ENCODE data around the gene GHITM. TPM values are rescaled to one million over a fixed set of nuclear protein-coding genes. Genes with fewer than 3 reads are reported as not detected.

GHITM gene
- total RNA-seq, 1 experiment from 2014 or later, result 127 TPM

GRCh38 chr10:84193846-84194423, 54.6 kb downstream of the GHITM start:
- Histone ChIP-seq H3K4me3 (ENCODE audit: low read depth, low read length, poor library complexity, severe bottlenecking) (peak overlapping the region; percentile 36), H3K27me3 (replicated peaks; ENCODE audit: insufficient read depth, low read depth, low read length, poor library complexity) (peaks cover 82% of the 10 kb centered on the region), H3K4me1 (ENCODE audit: insufficient read depth, low read length, poor library complexity, severe bottlenecking) (no peaks in the 10 kb centered on the region), H3K36me3 (ENCODE audit: insufficient read depth, low read length, poor library complexity, severe bottlenecking) (no peaks in the 10 kb centered on the region), H3K27ac (ENCODE audit: low read depth, low read length, poor library complexity, severe bottlenecking) (no peak overlapping the region), H3K9me3 (ENCODE audit: low read depth, low read length, poor library complexity, severe bottlenecking) (no peaks in the 10 kb centered on the region)
- BruUV-seq (replicated peaks), result no TSS peak
- no peak for DNase-seq (ENCODE audit: low spot score)
- ChIA-PET CTCF (no interaction called here), POLR2A (ENCODE audit: low non-redundant PET) (no interaction called here)
- TF ChIP-seq CTCF (conservative IDR thresholded peaks at IDR 0.05; ENCODE audit: low read depth, low read length), result no peak
- TF ChIP-seq EZH2 (IDR thresholded peaks at IDR 0.05; ENCODE audit: borderline replicate concordance, low read depth, low read length, poor library complexity, severe bottlenecking), result no peak
- intact Hi-C loops (cut with micrococcal nuclease; ENCODE audit: unreplicated experiment), result no loop called here

- intact Hi-C loops (cut with micrococcal nuclease; ENCODE audit: unreplicated experiment), result no loop called here
These were observed 55.2 kb downstream of the GHITM start, which contains the start of gene CDHR1 for GRCh38 chr10:84194424-84195043. CDHR1 (plus strand) TSS chr10:84194537; CDS start chr10:84194761, 224 bp downstream.

GRCh38 chr10:84195044-84195830, 55.9 kb downstream of the GHITM start:
- intact Hi-C loops (cut with micrococcal nuclease; ENCODE audit: unreplicated experiment), result no loop called here
- no peaks in the 10 kb centered on the region for H3K4me1 ChIP-seq (ENCODE audit: insufficient read depth, low read length, poor library complexity, severe bottlenecking)
- peaks cover 87% of the 10 kb centered on the region for H3K27me3 ChIP-seq (replicated peaks; ENCODE audit: insufficient read depth, low read depth, low read length, poor library complexity)
- no peak for TF ChIP-seq EZH2 (IDR thresholded peaks at IDR 0.05; ENCODE audit: borderline replicate concordance, low read depth, low read length, poor library complexity, severe bottlenecking)
- no peak for TF ChIP-seq CTCF (conservative IDR thresholded peaks at IDR 0.05; ENCODE audit: low read depth, low read length)
- BruUV-seq (replicated peaks), result no TSS peak
- H3K27ac ChIP-seq (ENCODE audit: low read depth, low read length, poor library complexity, severe bottlenecking), result no peak overlapping the region
- H3K9me3 ChIP-seq (ENCODE audit: low read depth, low read length, poor library complexity, severe bottlenecking), result no peaks in the 10 kb centered on the region
- no peak for DNase-seq (ENCODE audit: low spot score)
- H3K36me3 ChIP-seq (ENCODE audit: insufficient read depth, low read length, poor library complexity, severe bottlenecking), result no peaks in the 10 kb centered on the region
- CTCF ChIA-PET, result no interaction called here
- POLR2A ChIA-PET (ENCODE audit: low non-redundant PET), result no interaction called here
- H3K4me3 ChIP-seq (ENCODE audit: low read depth, low read length, poor library complexity, severe bottlenecking), result peak overlapping the region; percentile 36

More at GRCh38 chr10:84194424-84195043, 55.2 kb downstream of the GHITM start, which contains the start of gene CDHR1:
- H3K4me1 ChIP-seq (ENCODE audit: insufficient read depth, low read length, poor library complexity, severe bottlenecking), result no peaks in the 10 kb centered on the region
- H3K27me3 ChIP-seq (replicated peaks; ENCODE audit: insufficient read depth, low read depth, low read length, poor library complexity), result peaks cover 86% of the 10 kb centered on the region
- peak; percentile 27 for DNase-seq (ENCODE audit: low spot score)
- POLR2A ChIA-PET (ENCODE audit: low non-redundant PET), result no interaction called here
- CTCF ChIA-PET, result no interaction called here
- H3K9me3 ChIP-seq (ENCODE audit: low read depth, low read length, poor library complexity, severe bottlenecking), result no peaks in the 10 kb centered on the region
- no TSS peak for BruUV-seq (replicated peaks)
- no peak within 1 kb of the TSS for H3K27ac ChIP-seq (ENCODE audit: low read depth, low read length, poor library complexity, severe bottlenecking)
- TF ChIP-seq EZH2 (IDR thresholded peaks at IDR 0.05; ENCODE audit: borderline replicate concordance, low read depth, low read length, poor library complexity, severe bottlenecking) (no peak), CTCF (conservative IDR thresholded peaks at IDR 0.05; ENCODE audit: low read depth, low read length) (no peak)
- H3K4me3 ChIP-seq (ENCODE audit: low read depth, low read length, poor library complexity, severe bottlenecking), result peak within 1 kb of the TSS; percentile 36
- no peaks in the 10 kb centered on the region for H3K36me3 ChIP-seq (ENCODE audit: insufficient read depth, low read length, poor library complexity, severe bottlenecking)
